ENCODE results near the gene ATG16L1. TPM values are rescaled to one million over a fixed set of nuclear protein-coding genes. Genes with fewer than 3 reads are reported as not detected.

Gene ATG16L1
- total and polyA plus RNA-seq, 2 experiments from 2014 or later = 15.3 to 37.9 TPM

DNA sequence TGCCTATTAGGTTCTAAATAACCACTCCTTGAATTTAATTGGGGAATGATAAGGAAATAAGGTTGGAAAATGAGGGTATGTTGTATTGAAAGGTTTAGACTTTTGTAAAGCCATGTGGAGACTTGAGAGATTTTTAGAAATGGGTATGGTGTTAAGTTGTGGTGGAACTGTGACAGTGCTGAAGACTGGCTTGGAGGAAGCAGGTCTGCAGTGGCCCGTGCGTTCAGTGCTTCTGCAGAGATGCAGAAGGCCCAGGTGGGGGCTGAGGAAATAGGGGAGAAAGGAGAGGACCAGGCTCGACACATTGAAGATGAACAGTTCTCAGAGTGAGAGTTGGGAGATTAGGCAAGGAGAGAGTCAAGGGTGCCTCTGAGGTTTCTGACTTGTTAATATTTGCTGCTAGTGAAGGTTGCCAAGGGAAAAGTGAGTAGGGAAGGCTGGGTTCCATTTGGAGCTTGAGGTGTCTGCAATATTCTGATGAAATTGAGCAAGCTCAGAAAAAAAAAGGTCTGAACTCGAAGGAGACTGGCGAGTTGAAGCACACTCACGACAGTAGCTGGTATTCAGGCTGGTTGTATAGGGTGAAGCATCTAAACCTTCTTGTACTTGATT, 30.6 kb downstream of the ATG16L1 start:
- no peak overlapping the region for H3K27ac Mint-ChIP-seq
- no peaks in the 10 kb centered on the region for H3K9me2 ChIP-seq (ENCODE audit: insufficient read depth)
- H3K4me3 Mint-ChIP-seq = no peak overlapping the region
- H3K36me3 ChIP-seq (ENCODE audit: insufficient read depth) = peaks cover 67% of the 10 kb centered on the region
- H3K4me1 ChIP-seq (ENCODE audit: insufficient read depth) = no peaks in the 10 kb centered on the region
- no peak overlapping the region for H2AFZ ChIP-seq
- peaks cover 16% of the 10 kb centered on the region for H4K20me1 ChIP-seq (replicated peaks; ENCODE audit: insufficient read depth)
- peaks cover 5% of the 10 kb centered on the region; the same call in 1 of the 2 replicates for H3K79me2 ChIP-seq (replicated peaks; ENCODE audit: insufficient read depth)
- no peaks in the 10 kb centered on the region for H3F3A ChIP-seq (replicated peaks; ENCODE audit: low read depth)
- no peak overlapping the region for H3K27ac ChIP-seq (ENCODE audit: low read depth)
- no peak overlapping the region for H3K4me2 ChIP-seq
- peaks cover 76% of the 10 kb centered on the region for H3K36me3 Mint-ChIP-seq (ENCODE audit: low read depth)
- H3K27me3 ChIP-seq (ENCODE audit: insufficient read depth) = no peaks in the 10 kb centered on the region
- ATAC-seq (no peak), DNase-seq (ENCODE audit: low spot score) (no peak)
- TF ChIP-seq, protein P1, sequence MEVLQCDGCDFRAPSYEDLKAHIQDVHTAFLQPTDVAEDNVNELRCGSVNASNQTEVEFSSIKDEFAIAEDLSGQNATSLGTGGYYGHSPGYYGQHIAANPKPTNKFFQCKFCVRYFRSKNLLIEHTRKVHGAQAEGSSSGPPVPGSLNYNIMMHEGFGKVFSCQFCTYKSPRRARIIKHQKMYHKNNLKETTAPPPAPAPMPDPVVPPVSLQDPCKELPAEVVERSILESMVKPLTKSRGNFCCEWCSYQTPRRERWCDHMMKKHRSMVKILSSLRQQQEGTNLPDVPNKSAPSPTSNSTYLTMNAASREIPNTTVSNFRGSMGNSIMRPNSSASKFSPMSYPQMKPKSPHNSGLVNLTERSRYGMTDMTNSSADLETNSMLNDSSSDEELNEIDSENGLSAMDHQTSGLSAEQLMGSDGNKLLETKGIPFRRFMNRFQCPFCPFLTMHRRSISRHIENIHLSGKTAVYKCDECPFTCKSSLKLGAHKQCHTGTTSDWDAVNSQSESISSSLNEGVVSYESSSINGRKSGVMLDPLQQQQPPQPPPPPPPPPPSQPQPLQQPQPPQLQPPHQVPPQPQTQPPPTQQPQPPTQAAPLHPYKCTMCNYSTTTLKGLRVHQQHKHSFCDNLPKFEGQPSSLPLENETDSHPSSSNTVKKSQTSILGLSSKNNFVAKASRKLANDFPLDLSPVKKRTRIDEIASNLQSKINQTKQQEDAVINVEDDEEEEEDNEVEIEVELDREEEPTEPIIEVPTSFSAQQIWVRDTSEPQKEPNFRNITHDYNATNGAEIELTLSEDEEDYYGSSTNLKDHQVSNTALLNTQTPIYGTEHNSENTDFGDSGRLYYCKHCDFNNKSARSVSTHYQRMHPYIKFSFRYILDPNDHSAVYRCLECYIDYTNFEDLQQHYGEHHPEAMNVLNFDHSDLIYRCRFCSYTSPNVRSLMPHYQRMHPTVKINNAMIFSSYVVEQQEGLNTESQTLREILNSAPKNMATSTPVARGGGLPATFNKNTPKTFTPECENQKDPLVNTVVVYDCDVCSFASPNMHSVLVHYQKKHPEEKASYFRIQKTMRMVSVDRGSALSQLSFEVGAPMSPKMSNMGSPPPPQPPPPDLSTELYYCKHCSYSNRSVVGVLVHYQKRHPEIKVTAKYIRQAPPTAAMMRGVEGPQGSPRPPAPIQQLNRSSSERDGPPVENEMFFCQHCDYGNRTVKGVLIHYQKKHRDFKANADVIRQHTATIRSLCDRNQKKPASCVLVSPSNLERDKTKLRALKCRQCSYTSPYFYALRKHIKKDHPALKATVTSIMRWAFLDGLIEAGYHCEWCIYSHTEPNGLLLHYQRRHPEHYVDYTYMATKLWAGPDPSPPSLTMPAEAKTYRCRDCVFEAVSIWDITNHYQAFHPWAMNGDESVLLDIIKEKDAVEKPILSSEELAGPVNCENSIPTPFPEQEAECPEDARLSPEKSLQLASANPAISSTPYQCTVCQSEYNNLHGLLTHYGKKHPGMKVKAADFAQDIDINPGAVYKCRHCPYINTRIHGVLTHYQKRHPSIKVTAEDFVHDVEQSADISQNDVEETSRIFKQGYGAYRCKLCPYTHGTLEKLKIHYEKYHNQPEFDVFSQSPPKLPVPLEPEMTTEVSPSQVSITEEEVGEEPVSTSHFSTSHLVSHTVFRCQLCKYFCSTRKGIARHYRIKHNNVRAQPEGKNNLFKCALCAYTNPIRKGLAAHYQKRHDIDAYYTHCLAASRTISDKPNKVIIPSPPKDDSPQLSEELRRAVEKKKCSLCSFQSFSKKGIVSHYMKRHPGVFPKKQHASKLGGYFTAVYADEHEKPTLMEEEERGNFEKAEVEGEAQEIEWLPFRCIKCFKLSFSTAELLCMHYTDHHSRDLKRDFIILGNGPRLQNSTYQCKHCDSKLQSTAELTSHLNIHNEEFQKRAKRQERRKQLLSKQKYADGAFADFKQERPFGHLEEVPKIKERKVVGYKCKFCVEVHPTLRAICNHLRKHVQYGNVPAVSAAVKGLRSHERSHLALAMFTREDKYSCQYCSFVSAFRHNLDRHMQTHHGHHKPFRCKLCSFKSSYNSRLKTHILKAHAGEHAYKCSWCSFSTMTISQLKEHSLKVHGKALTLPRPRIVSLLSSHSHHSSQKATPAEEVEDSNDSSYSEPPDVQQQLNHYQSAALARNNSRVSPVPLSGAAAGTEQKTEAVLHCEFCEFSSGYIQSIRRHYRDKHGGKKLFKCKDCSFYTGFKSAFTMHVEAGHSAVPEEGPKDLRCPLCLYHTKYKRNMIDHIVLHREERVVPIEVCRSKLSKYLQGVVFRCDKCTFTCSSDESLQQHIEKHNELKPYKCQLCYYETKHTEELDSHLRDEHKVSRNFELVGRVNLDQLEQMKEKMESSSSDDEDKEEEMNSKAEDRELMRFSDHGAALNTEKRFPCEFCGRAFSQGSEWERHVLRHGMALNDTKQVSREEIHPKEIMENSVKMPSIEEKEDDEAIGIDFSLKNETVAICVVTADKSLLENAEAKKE (CRISPR knock-in tag; IDR thresholded peaks at IDR 0.05) = no peak
- no peak for TF ChIP-seq EZH2 (IDR thresholded peaks at IDR 0.05; ENCODE audit: low read depth, unreplicated experiment)
- TF ChIP-seq, protein P2, sequence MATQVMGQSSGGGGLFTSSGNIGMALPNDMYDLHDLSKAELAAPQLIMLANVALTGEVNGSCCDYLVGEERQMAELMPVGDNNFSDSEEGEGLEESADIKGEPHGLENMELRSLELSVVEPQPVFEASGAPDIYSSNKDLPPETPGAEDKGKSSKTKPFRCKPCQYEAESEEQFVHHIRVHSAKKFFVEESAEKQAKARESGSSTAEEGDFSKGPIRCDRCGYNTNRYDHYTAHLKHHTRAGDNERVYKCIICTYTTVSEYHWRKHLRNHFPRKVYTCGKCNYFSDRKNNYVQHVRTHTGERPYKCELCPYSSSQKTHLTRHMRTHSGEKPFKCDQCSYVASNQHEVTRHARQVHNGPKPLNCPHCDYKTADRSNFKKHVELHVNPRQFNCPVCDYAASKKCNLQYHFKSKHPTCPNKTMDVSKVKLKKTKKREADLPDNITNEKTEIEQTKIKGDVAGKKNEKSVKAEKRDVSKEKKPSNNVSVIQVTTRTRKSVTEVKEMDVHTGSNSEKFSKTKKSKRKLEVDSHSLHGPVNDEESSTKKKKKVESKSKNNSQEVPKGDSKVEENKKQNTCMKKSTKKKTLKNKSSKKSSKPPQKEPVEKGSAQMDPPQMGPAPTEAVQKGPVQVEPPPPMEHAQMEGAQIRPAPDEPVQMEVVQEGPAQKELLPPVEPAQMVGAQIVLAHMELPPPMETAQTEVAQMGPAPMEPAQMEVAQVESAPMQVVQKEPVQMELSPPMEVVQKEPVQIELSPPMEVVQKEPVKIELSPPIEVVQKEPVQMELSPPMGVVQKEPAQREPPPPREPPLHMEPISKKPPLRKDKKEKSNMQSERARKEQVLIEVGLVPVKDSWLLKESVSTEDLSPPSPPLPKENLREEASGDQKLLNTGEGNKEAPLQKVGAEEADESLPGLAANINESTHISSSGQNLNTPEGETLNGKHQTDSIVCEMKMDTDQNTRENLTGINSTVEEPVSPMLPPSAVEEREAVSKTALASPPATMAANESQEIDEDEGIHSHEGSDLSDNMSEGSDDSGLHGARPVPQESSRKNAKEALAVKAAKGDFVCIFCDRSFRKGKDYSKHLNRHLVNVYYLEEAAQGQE (IDR thresholded peaks at IDR 0.05; ENCODE audit: unreplicated experiment) = no peak
- TF ChIP-seq NANOG (IDR thresholded peaks at IDR 0.05; ENCODE audit: borderline replicate concordance) = no peak
- no peak for TF ChIP-seq STAT1 (IDR thresholded peaks at IDR 0.05; ENCODE audit: unreplicated experiment)
- TF ChIP-seq, protein P3, sequence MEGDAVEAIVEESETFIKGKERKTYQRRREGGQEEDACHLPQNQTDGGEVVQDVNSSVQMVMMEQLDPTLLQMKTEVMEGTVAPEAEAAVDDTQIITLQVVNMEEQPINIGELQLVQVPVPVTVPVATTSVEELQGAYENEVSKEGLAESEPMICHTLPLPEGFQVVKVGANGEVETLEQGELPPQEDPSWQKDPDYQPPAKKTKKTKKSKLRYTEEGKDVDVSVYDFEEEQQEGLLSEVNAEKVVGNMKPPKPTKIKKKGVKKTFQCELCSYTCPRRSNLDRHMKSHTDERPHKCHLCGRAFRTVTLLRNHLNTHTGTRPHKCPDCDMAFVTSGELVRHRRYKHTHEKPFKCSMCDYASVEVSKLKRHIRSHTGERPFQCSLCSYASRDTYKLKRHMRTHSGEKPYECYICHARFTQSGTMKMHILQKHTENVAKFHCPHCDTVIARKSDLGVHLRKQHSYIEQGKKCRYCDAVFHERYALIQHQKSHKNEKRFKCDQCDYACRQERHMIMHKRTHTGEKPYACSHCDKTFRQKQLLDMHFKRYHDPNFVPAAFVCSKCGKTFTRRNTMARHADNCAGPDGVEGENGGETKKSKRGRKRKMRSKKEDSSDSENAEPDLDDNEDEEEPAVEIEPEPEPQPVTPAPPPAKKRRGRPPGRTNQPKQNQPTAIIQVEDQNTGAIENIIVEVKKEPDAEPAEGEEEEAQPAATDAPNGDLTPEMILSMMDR (conservative IDR thresholded peaks at IDR 0.05; ENCODE audit: low read depth in 2 of 2) = no peak
- no peak for TF ChIP-seq JUNB (IDR thresholded peaks at IDR 0.05; ENCODE audit: unreplicated experiment)
- no peak for TF ChIP-seq ZNF331 (CRISPR knock-in tag; IDR thresholded peaks at IDR 0.05; ENCODE audit: low read depth)
- TF ChIP-seq EZH2phosphoT487 (IDR thresholded peaks at IDR 0.05; ENCODE audit: unreplicated experiment) = no peak
- TF ChIP-seq, protein P4, sequence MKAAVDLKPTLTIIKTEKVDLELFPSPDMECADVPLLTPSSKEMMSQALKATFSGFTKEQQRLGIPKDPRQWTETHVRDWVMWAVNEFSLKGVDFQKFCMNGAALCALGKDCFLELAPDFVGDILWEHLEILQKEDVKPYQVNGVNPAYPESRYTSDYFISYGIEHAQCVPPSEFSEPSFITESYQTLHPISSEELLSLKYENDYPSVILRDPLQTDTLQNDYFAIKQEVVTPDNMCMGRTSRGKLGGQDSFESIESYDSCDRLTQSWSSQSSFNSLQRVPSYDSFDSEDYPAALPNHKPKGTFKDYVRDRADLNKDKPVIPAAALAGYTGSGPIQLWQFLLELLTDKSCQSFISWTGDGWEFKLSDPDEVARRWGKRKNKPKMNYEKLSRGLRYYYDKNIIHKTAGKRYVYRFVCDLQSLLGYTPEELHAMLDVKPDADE (IDR thresholded peaks at IDR 0.05) = no peak
- TF ChIP-seq CREB1 (CRISPR knock-in tag; IDR thresholded peaks at IDR 0.05; ENCODE audit: low read depth) = no peak
- no peak for TF ChIP-seq POLR2AphosphoS5 (IDR thresholded peaks at IDR 0.05; ENCODE audit: low read depth)
- TF ChIP-seq ZNF114 (CRISPR knock-in tag; IDR thresholded peaks at IDR 0.05) = no peak
- H3K9me3 Mint-ChIP-seq = no peaks in the 10 kb centered on the region
- no peaks in the 10 kb centered on the region for H3K4me1 Mint-ChIP-seq
- H3K4me3 ChIP-seq = no peak overlapping the region
- peaks cover 2% of the 10 kb centered on the region for H3K27me3 Mint-ChIP-seq (ENCODE audit: insufficient read depth, low read depth, poor library complexity)
